DMS114 treated with DMSO at 0.1 percent for 48 hours (cell line): Measurements from ENCODE around the gene PITX3.
"Not testable (repeated sequence)": the region's sequence is repeated elsewhere in the genome, so short reads cannot be mapped to it uniquely, and the experiment has no call there.

Experiments
- DNase-seq: peaks from one replicate; lab custom pipeline; 2025; ENCODE audit not compliant: unreplicated experiment; lab: John Stamatoyannopoulos, UW

Gene PITX3

GRCh38 chr10:102261196-102261595, 19.9 kb upstream of the PITX3 start:
- DNase-seq = no peak

- DNase-seq = no peak
Observed at GRCh38 chr10:102255404-102255803, 14.1 kb upstream of the PITX3 start.

- no peak for DNase-seq
Observed at GRCh38 chr10:102254426-102254825, 13.1 kb upstream of the PITX3 start.

GRCh38 chr10:102252508-102252907, 11.2 kb upstream of the PITX3 start:
- DNase-seq = not testable (repeated sequence)

- no peak for DNase-seq
Observed at GRCh38 chr10:102247734-102248133, 6.4 kb upstream of the PITX3 start.

- DNase-seq = no peak
Observed at GRCh38 chr10:102246261-102246660, 4.9 kb upstream of the PITX3 start.

GRCh38 chr10:102245932-102246251, 4.6 kb upstream of the PITX3 start:
- DNase-seq = no peak

- peak; percentile 100 for DNase-seq
Observed at GRCh38 chr10:102245082-102245931, 4.0 kb upstream of the PITX3 start, which contains the start of gene GBF1. GBF1 (plus strand) TSS chr10:102245532; CDS start chr10:102258939, 13,407 bp downstream.

GRCh38 chr10:102243309-102243708, 2.0 kb upstream of the PITX3 start:
- no peak for DNase-seq

- no peak for DNase-seq
Observed at GRCh38 chr10:102242118-102242485, 790 bp upstream of the PITX3 start.

GRCh38 chr10:102241032-102241443, 274 bp downstream of the PITX3 start:
- DNase-seq = no peak

GRCh38 chr10:102240467-102241031, 763 bp downstream of the PITX3 start:
- no peak for DNase-seq

- no peak for DNase-seq
Observed at GRCh38 chr10:102237711-102238252, 3.5 kb downstream of the PITX3 start.

- DNase-seq = no peak
Observed at GRCh38 chr10:102236006-102236405, 5.3 kb downstream of the PITX3 start.

GRCh38 chr10:102235598-102235920, 5.8 kb downstream of the PITX3 start:
- no peak for DNase-seq

GRCh38 chr10:102234888-102235597, 6.3 kb downstream of the PITX3 start:
- DNase-seq = no peak

GRCh38 chr10:102233997-102234396, 7.3 kb downstream of the PITX3 start:
- DNase-seq = no peak

- no peak for DNase-seq
Observed at GRCh38 chr10:102231357-102232318, 9.7 kb downstream of the PITX3 start.

GRCh38 chr10:102230861-102231356, 10.4 kb downstream of the PITX3 start:
- DNase-seq = no peak

GRCh38 chr10:102230264-102230860, 10.9 kb downstream of the PITX3 start:
- DNase-seq = no peak
